ENCODE measurements around the gene MED27. TPM values are rescaled to one million over a fixed set of nuclear protein-coding genes. Genes with fewer than 3 reads are reported as not detected.
A peak's percentile ranks its signal among the peaks of the same experiment; 100 is the strongest.

The MED27 gene
- total and polyA plus RNA-seq, 2 experiments from 2014 or later, result 17.2 to 32.1 TPM

DNA sequence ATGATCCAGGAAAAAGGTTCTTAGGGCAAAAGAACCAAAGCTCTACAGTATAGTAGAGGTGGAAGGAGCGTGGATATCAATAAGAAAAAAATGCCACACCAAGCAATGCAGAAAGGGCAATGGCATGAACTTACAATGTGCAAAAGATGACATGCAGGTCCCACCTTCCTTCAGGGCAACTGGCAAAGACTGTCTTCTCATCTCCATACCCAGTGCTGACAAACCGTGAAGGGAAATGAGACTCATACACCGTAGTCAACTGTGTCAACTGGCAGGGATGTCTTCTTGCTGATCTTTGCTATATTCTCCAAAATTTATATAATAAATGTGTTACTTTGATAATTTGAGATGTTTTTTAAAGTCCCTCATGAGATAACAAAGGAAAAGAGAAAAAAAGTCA is 36.0 kb downstream of the MED27 start:
- Histone ChIP-seq H3K4me1 (ENCODE audit: insufficient read depth) (no peaks in the 10 kb centered on the region), H3K36me3 (replicated peaks; ENCODE audit: insufficient read depth, low read depth) (no peaks in the 10 kb centered on the region), H3K27ac (no peak overlapping the region), H2AFZ (no peak overlapping the region), H3K4me2 (no peak overlapping the region), H4K20me1 (ENCODE audit: insufficient read depth, poor library complexity, severe bottlenecking) (peaks cover 6% of the 10 kb centered on the region), H3K27me3 (no peaks in the 10 kb centered on the region), H3K9me3 (ENCODE audit: low read depth) (no peaks in the 10 kb centered on the region), H3K79me2 (peaks cover 40% of the 10 kb centered on the region), H3K9me2 (replicated peaks; ENCODE audit: insufficient read depth) (no peaks in the 10 kb centered on the region), H3K4me3 (no peak overlapping the region)
- no peak for DNase-seq (ENCODE audit: low spot score)
- no peak for TF ChIP-seq EZH2phosphoT487 (IDR thresholded peaks at IDR 0.05; ENCODE audit: low read depth, severe bottlenecking, unreplicated experiment)
- no peak for TF ChIP-seq EZH2 (IDR thresholded peaks at IDR 0.05; ENCODE audit: borderline replicate concordance)
- TF ChIP-seq, protein P1, sequence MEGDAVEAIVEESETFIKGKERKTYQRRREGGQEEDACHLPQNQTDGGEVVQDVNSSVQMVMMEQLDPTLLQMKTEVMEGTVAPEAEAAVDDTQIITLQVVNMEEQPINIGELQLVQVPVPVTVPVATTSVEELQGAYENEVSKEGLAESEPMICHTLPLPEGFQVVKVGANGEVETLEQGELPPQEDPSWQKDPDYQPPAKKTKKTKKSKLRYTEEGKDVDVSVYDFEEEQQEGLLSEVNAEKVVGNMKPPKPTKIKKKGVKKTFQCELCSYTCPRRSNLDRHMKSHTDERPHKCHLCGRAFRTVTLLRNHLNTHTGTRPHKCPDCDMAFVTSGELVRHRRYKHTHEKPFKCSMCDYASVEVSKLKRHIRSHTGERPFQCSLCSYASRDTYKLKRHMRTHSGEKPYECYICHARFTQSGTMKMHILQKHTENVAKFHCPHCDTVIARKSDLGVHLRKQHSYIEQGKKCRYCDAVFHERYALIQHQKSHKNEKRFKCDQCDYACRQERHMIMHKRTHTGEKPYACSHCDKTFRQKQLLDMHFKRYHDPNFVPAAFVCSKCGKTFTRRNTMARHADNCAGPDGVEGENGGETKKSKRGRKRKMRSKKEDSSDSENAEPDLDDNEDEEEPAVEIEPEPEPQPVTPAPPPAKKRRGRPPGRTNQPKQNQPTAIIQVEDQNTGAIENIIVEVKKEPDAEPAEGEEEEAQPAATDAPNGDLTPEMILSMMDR (IDR thresholded peaks at IDR 0.05; ENCODE audit: poor library complexity), result no peak
- WGBS (ENCODE audit: low lambda C conversion rate, missing lambda C conversion rate), result 95% methylated on average over 3 of the region's 3 CpGs

DNA sequence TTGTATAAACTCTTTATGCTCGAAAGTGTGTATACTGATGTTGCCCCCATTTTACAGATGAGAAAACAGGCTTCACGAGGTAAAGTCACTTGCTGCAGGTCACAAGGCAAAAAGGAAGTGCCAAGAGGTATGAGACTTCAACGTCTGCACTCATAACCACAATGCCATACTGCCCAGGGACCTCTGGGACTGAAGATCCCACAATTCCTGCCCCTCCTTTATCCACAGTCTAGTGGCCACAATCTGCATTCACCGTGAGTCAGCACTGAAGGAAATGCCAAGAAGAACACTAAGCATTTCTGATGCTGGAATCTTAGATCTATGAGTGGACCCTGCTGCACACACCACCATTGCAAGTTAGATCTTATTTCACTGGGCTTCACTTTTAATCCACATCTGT is 37.3 kb downstream of the MED27 start:
- Histone ChIP-seq H3K4me1 (ENCODE audit: insufficient read depth) (no peaks in the 10 kb centered on the region), H3K9me3 (ENCODE audit: low read depth) (no peaks in the 10 kb centered on the region), H3K79me2 (peaks cover 44% of the 10 kb centered on the region), H2AFZ (no peak overlapping the region), H4K20me1 (ENCODE audit: insufficient read depth, poor library complexity, severe bottlenecking) (no peaks in the 10 kb centered on the region), H3K27ac (no peak overlapping the region), H3K27me3 (no peaks in the 10 kb centered on the region), H3K36me3 (replicated peaks; ENCODE audit: insufficient read depth, low read depth) (no peaks in the 10 kb centered on the region), H3K9me2 (replicated peaks; ENCODE audit: insufficient read depth) (no peaks in the 10 kb centered on the region), H3K4me2 (no peak overlapping the region), H3K4me3 (no peak overlapping the region)
- DNase-seq (ENCODE audit: low spot score), result no peak
- TF ChIP-seq EZH2phosphoT487 (IDR thresholded peaks at IDR 0.05; ENCODE audit: low read depth, severe bottlenecking, unreplicated experiment) (no peak), EZH2 (IDR thresholded peaks at IDR 0.05; ENCODE audit: borderline replicate concordance) (no peak)
- TF ChIP-seq, protein P1 (IDR thresholded peaks at IDR 0.05; ENCODE audit: poor library complexity), result no peak
- 82% methylated on average over 4 of the region's 4 CpGs for WGBS (ENCODE audit: low lambda C conversion rate, missing lambda C conversion rate)

- Histone ChIP-seq H3K4me3 (no peak overlapping the region), H4K20me1 (ENCODE audit: insufficient read depth, poor library complexity, severe bottlenecking) (no peaks in the 10 kb centered on the region), H3K4me1 (ENCODE audit: insufficient read depth) (no peaks in the 10 kb centered on the region), H3K9me3 (ENCODE audit: low read depth) (no peaks in the 10 kb centered on the region), H3K27me3 (no peaks in the 10 kb centered on the region), H3K79me2 (peaks cover 48% of the 10 kb centered on the region), H3K4me2 (no peak overlapping the region), H3K27ac (no peak overlapping the region), H2AFZ (no peak overlapping the region), H3K36me3 (replicated peaks; ENCODE audit: insufficient read depth, low read depth) (no peaks in the 10 kb centered on the region), H3K9me2 (replicated peaks; ENCODE audit: insufficient read depth) (no peaks in the 10 kb centered on the region)
- 67% methylated on average over 9 of the region's 9 CpGs for WGBS (ENCODE audit: low lambda C conversion rate, missing lambda C conversion rate)
- TF ChIP-seq EZH2 (IDR thresholded peaks at IDR 0.05; ENCODE audit: borderline replicate concordance) (no peak), EZH2phosphoT487 (IDR thresholded peaks at IDR 0.05; ENCODE audit: low read depth, severe bottlenecking, unreplicated experiment) (no peak)
- TF ChIP-seq, protein P1 (IDR thresholded peaks at IDR 0.05; ENCODE audit: poor library complexity), result no peak
- no peak for DNase-seq (ENCODE audit: low spot score)
These were observed 37.9 kb downstream of the MED27 start for GRCh38 chr9:132041798-132042197.

DNA sequence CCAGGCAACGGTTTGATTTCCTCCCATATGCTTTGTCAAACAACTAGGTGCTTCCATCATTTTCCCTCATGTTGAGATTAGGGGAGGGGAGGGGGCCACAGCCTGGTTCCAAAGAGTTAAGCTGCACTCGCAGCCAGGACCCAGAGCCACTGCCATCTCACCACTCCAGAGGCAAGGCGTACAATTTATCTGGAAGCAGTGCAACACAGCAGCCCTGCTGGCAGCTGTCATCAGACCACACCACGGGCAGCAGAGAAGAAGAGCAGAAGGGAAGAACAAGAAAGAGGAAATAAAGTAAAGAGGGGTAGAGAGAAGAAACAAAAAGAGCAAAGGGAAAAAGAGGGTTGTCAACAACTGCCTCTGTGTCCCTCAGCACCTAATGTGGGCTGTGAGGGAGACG is 38.9 kb downstream of the MED27 start:
- no peak for DNase-seq (ENCODE audit: low spot score)
- Histone ChIP-seq H3K9me3 (ENCODE audit: low read depth) (no peaks in the 10 kb centered on the region), H3K4me2 (no peak overlapping the region), H3K36me3 (replicated peaks; ENCODE audit: insufficient read depth, low read depth) (no peaks in the 10 kb centered on the region), H3K9me2 (replicated peaks; ENCODE audit: insufficient read depth) (no peaks in the 10 kb centered on the region), H3K4me1 (ENCODE audit: insufficient read depth) (no peaks in the 10 kb centered on the region), H3K4me3 (no peak overlapping the region), H3K79me2 (peaks cover 49% of the 10 kb centered on the region), H2AFZ (no peak overlapping the region), H4K20me1 (ENCODE audit: insufficient read depth, poor library complexity, severe bottlenecking) (no peaks in the 10 kb centered on the region), H3K27ac (peak overlapping the region; percentile 34), H3K27me3 (no peaks in the 10 kb centered on the region)
- TF ChIP-seq EZH2phosphoT487 (IDR thresholded peaks at IDR 0.05; ENCODE audit: low read depth, severe bottlenecking, unreplicated experiment), result no peak
- TF ChIP-seq EZH2 (IDR thresholded peaks at IDR 0.05; ENCODE audit: borderline replicate concordance), result no peak
- TF ChIP-seq, protein P1 (IDR thresholded peaks at IDR 0.05; ENCODE audit: poor library complexity), result no peak
- WGBS (ENCODE audit: low lambda C conversion rate, missing lambda C conversion rate), result 81% methylated on average over 5 of the region's 5 CpGs

Data from hepatocyte (in vitro differentiated cells).